GM03348 (cell line): ENCODE results near the gene NPIPA8.
"Not testable (repeated sequence)": the region's sequence is repeated elsewhere in the genome, so short reads cannot be mapped to it uniquely, and the experiment has no call there.

Experiments
- DNase-seq: peaks from one replicate; pipeline ENCODE4 v3.0.0; 2012; ENCODE audit warnings: low spot score

NPIPA8 gene

DNA sequence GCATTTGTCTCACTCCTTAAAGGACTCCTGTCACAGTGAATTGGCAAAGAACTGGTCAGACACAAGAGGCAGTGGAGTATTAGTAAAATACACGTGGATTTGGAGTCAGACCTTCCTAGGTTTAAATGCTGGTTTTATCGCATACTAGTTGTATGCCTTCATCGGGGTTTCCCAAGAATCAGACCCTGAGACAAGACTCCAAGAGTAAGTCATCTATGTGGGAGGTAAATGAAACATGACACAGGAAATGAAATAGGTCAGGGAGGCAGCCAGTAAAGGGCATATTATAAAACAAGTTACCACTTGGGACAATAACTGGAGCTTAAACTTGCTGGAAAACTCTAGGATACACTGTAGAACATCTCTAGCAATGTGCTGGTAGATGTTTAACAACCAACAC lies 59.8 kb downstream of the NPIPA8 start:
- not testable (repeated sequence) for DNase-seq

DNA sequence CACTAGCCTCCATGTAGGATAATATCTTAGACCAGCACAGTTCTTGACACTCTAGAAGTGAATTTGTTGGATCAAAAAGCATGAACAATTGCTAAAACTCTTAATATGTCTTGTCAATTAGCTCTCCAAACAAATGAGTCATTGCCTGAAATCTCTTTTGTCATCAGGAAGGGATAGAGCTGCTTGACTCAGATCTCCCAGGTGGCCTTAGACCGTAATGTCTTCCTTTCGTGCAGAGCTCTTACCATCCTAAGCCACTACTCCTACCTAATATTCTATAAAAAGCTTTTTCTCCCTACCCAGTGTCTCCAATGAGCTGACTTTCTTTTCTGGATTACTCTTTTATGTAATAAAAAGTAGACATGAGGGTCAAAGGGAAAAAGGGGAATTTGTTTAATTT lies 66.4 kb downstream of the NPIPA8 start:
- not testable (repeated sequence) for DNase-seq
